Rectal smooth muscle tissue (tissue), 1 donor: ENCODE data around the gene PRG2.

Experiments
- H3K27ac ChIP-seq: one replicate; pipeline ENCODE4 v1.7.0; 2013; ENCODE audit warnings: low read depth, low read length, inconsistent platforms
- H3K27me3 ChIP-seq: one replicate; pipeline ENCODE4 v1.7.0; 2013; ENCODE audit warnings: low read length; ENCODE audit not compliant: control insufficient read depth, insufficient read depth
- H3K36me3 ChIP-seq: one replicate; pipeline ENCODE4 v1.7.0; 2013; ENCODE audit warnings: low read length; ENCODE audit not compliant: control insufficient read depth, insufficient read depth
- H3K4me1 ChIP-seq: one replicate; pipeline ENCODE4 v1.7.0; 2013; ENCODE audit warnings: low read length; ENCODE audit not compliant: control insufficient read depth, insufficient read depth
- H3K4me3 ChIP-seq: one replicate; pipeline ENCODE4 v1.7.0; 2013; ENCODE audit warnings: low read length
- H3K9ac ChIP-seq: one replicate; pipeline ENCODE4 v1.7.0; 2013; ENCODE audit warnings: low read length

PRG2 gene

DNA sequence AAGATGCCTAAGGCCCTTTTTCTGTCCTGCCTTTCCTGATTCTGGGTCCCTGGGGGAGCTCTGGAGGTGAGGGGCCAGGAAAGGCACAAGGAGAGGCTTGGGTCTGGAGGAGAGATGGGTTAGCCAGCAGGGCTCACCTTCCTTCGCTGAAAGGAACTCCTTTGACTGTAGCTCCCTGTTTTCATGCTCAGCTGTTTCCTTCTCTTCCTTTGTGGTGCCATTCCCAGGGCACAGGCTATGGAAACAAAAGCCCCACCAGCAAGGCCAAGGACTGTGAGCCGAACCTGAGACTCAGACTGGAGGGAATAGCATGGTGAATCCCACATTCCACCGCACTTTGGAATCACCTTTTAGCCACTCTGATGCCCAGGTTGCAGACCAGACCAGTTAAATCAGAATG is 26.0 kb upstream of the PRG2 start:
- no peaks in the 10 kb centered on the region for H3K27me3 ChIP-seq
- no peak overlapping the region for H3K9ac ChIP-seq
- peaks cover 29% of the 10 kb centered on the region for H3K36me3 ChIP-seq
- H3K4me1 ChIP-seq = no peaks in the 10 kb centered on the region
- no peak overlapping the region for H3K27ac ChIP-seq
- H3K4me3 ChIP-seq = no peak overlapping the region

- no peaks in the 10 kb centered on the region for H3K4me1 ChIP-seq
Measured at GRCh38 chr11:57414612-57415212, 24.3 kb upstream of the PRG2 start.

DNA sequence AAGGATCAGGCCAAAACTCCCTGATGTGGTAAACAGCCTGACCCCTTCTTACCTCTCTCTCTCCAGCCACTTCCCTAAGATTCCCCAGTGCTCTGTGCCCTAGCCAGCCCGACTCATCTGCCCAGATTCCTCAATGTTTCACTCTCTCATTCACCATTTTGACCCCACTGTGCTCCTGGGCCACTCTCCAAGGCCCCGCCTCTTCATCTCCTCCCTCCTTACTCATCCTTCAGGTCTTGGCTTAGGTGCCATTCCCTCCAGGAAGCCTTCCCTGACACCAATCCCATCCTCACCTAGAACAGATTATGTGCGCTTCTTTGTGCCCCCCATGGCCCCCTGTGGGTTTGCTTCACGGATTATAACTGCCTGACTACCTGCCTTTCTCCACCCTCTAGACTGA is 23.2 kb upstream of the PRG2 start:
- Histone ChIP-seq H3K27me3 (no peaks in the 10 kb centered on the region), H3K36me3 (peaks cover 29% of the 10 kb centered on the region), H3K4me1 (no peaks in the 10 kb centered on the region), H3K9ac (no peak overlapping the region), H3K27ac (no peak overlapping the region), H3K4me3 (no peak overlapping the region)

More at GRCh38 chr11:57414612-57415212, 24.3 kb upstream of the PRG2 start:
- H3K27me3 ChIP-seq = no peaks in the 10 kb centered on the region
- no peak overlapping the region for H3K4me3 ChIP-seq
- no peak overlapping the region for H3K27ac ChIP-seq
- no peak overlapping the region for H3K9ac ChIP-seq
- peaks cover 29% of the 10 kb centered on the region for H3K36me3 ChIP-seq

GRCh38 chr11:57410287-57410686 is 19.8 kb upstream of the PRG2 start:
- no peaks in the 10 kb centered on the region for H3K4me1 ChIP-seq
- no peak overlapping the region for H3K4me3 ChIP-seq
- H3K27me3 ChIP-seq = no peaks in the 10 kb centered on the region
- no peak overlapping the region for H3K27ac ChIP-seq
- no peak overlapping the region for H3K9ac ChIP-seq
- peaks cover 23% of the 10 kb centered on the region for H3K36me3 ChIP-seq

GRCh38 chr11:57409321-57410100 is 19.1 kb upstream of the PRG2 start:
- Histone ChIP-seq H3K36me3 (peaks cover 15% of the 10 kb centered on the region), H3K4me1 (no peaks in the 10 kb centered on the region), H3K27ac (no peak overlapping the region), H3K4me3 (no peak overlapping the region), H3K9ac (no peak overlapping the region), H3K27me3 (no peaks in the 10 kb centered on the region)

DNA sequence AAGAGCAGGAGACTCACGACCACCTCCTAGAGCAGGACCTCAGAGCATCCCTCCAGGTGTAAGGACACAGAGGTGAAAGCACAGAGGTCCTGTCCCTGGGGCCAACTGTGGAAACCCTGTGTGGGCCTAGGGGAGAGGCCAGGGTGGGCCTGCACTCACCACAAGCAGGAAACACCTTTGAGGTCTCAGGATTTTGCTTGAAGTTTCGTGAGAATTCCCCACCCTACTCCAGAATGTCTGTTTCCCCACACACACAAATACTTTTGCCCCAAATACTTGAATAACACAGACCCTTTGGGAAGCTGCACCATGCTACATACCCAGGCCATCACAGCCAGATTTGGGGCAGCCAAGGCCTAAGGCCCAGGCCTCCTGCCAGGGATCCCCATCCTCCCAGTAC is 18.3 kb upstream of the PRG2 start:
- Histone ChIP-seq H3K27ac (no peak overlapping the region), H3K9ac (no peak overlapping the region), H3K4me1 (no peaks in the 10 kb centered on the region), H3K36me3 (peaks cover 12% of the 10 kb centered on the region), H3K27me3 (no peaks in the 10 kb centered on the region), H3K4me3 (no peak overlapping the region)

DNA sequence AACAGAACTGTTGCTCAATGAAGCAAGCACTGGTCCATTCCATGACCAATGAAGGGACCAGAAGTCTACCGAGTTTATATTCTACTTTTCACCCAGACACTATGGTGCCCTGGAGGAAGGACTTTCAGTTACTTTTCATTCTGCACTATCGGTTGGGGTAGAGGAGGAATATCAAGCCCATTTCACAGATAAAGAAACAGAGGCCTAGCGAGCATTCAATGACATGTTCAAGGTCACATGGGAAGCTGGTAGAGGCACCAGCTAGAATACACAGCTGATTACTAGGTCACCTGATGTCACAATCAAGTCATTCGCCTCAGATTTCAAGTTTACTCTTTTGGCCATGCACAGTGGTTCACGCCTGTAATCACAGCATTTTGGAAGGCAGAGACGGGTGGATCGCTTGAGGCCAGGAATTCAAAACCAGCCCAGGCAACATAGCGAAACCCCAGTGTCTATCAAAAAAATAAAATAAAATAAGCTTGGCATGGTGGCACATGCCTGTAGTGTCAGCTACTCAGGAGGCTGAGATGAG is 17.6 kb upstream of the PRG2 start:
- no peak overlapping the region for H3K4me3 ChIP-seq
- H3K9ac ChIP-seq = no peak overlapping the region
- no peak overlapping the region for H3K27ac ChIP-seq
- H3K27me3 ChIP-seq = no peaks in the 10 kb centered on the region
- H3K4me1 ChIP-seq = no peaks in the 10 kb centered on the region
- peaks cover 8% of the 10 kb centered on the region for H3K36me3 ChIP-seq

DNA sequence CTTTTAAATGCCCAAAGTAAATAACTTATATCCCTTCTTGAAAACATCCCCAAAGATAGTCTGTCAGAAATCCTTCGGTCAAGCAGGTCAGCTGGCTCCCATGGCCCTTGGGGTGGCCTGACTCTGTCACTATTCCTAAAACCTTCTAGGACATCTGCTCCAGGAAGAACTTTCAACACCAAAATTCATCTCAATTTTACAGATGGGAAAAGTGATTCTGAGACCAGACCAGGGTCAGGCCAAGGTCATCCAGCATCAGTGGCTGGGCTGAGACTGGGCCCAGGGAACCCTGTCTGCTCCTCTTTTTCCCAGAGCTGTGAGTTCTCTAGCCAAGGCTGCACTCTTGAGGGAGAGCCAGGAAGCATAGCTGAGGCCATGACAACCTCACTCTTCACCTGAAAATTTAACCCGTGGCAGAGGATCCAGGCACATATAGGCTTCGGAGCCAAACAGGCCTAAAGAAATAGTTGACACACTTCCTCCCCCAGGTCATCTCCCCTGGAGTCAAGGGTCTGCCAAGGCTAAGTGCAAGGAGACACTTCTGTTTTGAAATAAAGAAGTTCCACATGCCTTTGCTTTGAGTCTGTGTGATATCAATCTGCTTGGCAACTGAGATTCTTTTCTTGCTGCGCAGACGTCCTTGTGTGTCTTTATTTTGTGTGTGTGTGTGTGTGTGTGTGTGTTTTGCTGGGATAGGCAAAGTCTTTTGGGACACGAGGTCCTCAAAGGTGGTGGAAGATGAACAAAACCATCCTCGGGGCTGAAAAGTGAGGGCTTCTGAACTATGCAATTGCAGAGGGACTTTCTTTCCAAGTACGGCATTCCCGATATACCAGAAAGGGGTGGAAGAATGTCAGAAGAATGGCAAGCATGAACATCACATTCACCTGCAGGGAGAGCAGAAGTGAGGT is 16.8 kb upstream of the PRG2 start:
- H3K27ac ChIP-seq = no peak overlapping the region
- H3K36me3 ChIP-seq = peaks cover 8% of the 10 kb centered on the region
- no peaks in the 10 kb centered on the region for H3K27me3 ChIP-seq
- H3K4me1 ChIP-seq = no peaks in the 10 kb centered on the region
- H3K4me3 ChIP-seq = no peak overlapping the region
- H3K9ac ChIP-seq = no peak overlapping the region

DNA sequence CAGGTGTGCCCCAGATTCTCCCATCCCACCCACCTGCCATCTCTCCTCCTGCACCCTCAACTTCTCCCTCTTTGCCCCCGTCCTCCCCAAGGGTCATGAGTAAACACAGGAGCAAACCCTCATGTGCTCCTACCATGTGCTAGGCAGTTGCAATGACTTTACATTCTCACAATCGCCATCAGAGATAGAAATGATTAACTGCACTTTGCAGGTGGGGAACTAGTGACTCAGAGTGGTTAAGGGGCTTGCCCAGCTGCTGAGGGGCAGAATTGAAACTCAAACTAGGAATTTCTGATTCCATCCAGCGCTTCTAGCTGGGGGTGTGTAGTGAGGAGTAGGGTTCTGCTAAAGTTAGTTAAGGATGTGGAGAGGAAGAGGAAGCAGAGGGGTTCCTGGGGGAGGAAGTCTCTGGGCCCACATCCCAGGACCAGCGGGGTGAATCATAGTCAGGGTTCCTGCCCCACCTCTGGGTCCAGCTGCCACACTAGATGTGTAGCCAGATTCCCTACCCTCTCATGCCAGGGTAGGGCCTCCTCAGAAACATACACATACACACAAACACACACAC is 16.0 kb upstream of the PRG2 start:
- Histone ChIP-seq H3K36me3 (peaks cover 8% of the 10 kb centered on the region), H3K27me3 (no peaks in the 10 kb centered on the region), H3K4me3 (no peak overlapping the region), H3K27ac (no peak overlapping the region), H3K4me1 (no peaks in the 10 kb centered on the region), H3K9ac (no peak overlapping the region)

GRCh38 chr11:57405271-57405860 is 14.9 kb upstream of the PRG2 start:
- Histone ChIP-seq H3K36me3 (peaks cover 8% of the 10 kb centered on the region), H3K27me3 (no peaks in the 10 kb centered on the region), H3K4me1 (no peaks in the 10 kb centered on the region), H3K4me3 (no peak overlapping the region), H3K27ac (no peak overlapping the region), H3K9ac (no peak overlapping the region)

DNA sequence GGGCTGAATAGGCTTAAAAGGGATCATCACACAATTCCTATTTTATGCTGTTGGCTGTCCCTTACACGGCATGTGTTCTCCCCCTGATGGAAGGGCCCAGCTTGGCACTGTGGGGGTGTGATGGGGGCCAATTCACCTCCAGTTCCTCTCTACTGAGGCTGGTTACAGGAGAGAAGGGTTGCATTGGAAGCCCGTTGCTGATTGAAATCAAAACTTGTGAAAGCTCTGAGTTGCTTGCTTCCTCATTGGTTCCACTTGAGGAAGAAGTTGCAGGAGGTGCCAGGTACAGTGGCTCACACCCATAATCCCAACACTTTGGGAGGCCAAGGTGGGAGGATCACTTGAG is 13.3 kb upstream of the PRG2 start:
- Histone ChIP-seq H3K36me3 (peaks cover 8% of the 10 kb centered on the region), H3K27me3 (no peaks in the 10 kb centered on the region), H3K27ac (no peak overlapping the region), H3K4me3 (no peak overlapping the region), H3K4me1 (no peaks in the 10 kb centered on the region), H3K9ac (no peak overlapping the region)
